C4-2B (cell line): ENCODE data around the gene OTUD7B.

Experiments used
- H3K27ac ChIP-seq: fragments of 450-650 bp; 2 replicates; pipeline ENCODE4 v1.5.1; 2017
- ZFX ChIP-seq: fragments of 450-650 bp; IDR thresholded peaks from 2 replicates; pipeline ENCODE4 v1.6.1; 2017
- TF ChIP-seq, protein P1 (sequence below): fragments of 450-650 bp; conservative IDR thresholded peaks from 2 replicates; pipeline ENCODE4 v1.5.1; 2017; ENCODE audit warnings: mild to moderate bottlenecking

Gene OTUD7B

DNA sequence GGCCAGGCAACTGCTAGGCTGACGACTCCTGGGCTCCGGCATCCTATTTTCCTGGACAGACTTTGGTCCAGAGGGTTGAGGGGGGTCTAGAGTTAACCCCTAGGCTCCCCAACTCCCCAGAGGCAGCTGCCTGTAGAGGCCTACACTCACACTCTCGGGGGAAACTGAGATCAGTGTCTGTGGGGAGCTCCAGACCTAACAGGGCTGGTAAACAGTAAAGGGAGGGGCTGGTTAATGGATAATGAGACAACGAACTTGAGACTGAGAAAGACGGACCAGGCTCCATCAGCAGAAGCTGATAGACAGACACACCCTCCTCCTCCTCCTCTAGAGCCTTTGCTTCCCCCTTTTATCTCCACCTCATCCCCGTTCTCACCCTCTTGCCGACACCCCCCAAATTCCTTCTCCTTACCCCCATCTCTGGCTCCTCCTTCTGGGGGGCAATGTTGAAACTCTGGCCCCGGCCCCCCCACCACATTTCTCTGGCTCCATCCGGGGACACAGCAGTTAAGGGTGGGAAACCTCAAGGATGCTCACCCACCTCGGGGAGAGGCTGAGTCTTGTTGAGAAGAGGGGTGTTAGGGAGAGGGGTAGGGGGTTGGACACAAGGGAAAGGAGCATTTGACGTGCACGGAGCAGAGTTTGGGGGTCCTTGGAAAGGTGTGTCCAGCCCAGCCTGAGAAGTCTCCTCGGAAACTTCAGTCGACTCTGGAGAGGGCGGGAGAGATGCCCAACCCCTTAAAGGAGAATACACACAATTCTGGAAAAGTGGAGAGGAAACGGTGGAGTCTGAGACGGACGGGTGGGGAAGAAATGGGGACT, 74.1 kb downstream of the OTUD7B start, which contains the start of gene MTMR11:
Gene MTMR11, minus strand, starts transcription at position 710 of the 822 bp plus-strand sequence. Its CDS starts 232 bp downstream, at position 478.
- no peak for TF ChIP-seq ZFX
- TF ChIP-seq, protein P1, sequence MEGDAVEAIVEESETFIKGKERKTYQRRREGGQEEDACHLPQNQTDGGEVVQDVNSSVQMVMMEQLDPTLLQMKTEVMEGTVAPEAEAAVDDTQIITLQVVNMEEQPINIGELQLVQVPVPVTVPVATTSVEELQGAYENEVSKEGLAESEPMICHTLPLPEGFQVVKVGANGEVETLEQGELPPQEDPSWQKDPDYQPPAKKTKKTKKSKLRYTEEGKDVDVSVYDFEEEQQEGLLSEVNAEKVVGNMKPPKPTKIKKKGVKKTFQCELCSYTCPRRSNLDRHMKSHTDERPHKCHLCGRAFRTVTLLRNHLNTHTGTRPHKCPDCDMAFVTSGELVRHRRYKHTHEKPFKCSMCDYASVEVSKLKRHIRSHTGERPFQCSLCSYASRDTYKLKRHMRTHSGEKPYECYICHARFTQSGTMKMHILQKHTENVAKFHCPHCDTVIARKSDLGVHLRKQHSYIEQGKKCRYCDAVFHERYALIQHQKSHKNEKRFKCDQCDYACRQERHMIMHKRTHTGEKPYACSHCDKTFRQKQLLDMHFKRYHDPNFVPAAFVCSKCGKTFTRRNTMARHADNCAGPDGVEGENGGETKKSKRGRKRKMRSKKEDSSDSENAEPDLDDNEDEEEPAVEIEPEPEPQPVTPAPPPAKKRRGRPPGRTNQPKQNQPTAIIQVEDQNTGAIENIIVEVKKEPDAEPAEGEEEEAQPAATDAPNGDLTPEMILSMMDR: no peak
- H3K27ac ChIP-seq: no peak within 1 kb of the TSS

DNA sequence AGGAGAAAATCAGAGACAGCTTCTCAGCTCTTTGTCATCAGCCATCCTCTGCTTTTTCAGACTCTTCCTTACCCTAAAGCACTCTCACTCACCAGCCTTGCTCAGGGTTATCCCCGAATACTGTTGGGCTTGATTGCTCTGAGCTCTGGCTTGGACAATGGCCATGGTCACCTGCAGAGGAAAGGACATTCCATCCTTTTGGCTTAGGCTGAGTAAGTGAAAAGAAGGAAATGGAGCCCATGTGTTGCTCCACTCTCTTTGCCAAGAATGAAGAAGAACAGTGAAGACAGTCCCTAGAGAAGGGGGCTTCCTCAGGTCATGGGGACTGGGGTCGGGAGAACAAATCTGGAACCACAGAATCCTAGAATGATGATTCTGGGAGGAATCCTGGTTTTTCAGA, 76.2 kb downstream of the OTUD7B start:
- no peak overlapping the region for H3K27ac ChIP-seq
- TF ChIP-seq ZFX: no peak
- TF ChIP-seq, protein P1: no peak

DNA sequence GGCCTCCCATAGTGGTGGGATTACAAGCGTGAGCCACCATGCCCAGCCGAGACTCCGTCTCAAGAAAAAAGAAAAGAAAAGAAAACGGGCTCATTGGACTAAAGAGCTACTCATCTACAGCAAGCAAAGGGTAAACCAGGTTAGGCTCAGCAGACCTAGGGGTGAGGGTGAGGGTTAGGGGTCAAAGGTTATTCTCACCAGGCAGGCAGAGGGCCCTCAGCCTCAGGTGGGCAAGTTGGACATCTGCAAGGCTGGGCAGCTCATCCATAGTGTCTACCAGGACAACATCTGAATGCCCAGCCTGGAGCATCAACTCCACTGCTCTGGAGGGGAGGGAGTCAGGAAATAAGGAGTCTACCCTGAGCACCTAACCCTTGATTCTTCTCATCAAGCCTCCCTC, 77.3 kb downstream of the OTUD7B start:
- H3K27ac ChIP-seq: no peak overlapping the region
- TF ChIP-seq ZFX: no peak
- TF ChIP-seq, protein P1: no peak

DNA sequence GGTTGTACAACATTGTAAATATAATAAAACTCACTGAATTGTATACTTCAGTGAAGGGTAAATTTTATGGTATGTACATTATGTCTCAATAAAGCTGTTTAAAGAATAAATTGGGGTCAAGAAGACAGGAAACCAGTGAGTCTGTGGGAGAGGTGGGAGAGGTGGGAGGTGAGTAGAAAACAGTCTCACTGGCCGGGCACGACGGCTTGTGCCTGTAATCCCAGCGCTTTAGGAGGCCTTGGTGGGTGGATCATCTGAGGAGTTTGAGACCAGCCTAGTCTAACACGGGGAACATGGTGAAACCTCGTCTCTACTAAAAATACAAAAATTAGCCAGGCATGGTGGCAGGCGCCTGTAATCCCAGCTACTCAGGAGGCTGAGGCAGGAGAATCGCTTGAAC, 78.1 kb downstream of the OTUD7B start:
- TF ChIP-seq ZFX: no peak
- TF ChIP-seq, protein P1: no peak
- no peak overlapping the region for H3K27ac ChIP-seq

DNA sequence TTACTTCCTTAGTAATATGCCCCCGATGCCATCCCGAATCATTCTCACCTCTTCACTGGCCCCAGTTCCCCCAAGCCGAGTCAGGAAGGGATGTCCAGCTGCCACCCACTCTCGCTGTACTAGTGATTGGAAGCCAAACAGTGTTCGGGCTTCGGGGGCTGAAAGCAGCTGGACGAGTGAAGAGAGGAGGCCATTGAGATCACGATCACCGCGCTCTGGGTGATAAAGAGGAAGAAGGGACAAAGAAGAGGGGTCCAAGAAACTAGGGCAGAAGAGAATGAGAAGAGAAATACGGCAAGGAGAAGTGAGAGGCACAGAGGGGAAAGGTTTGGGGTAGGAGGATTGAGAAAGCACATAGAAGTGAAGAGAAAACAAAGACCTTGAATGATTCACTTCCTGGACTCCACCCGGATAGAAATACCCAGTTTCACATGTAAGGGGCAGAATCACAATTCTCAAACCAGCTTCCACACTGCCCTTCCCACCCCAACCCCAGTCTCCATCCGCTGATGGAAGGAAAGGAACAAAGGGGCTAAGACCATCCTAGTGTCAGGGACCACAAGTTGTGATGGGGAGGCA, 79.2 kb downstream of the OTUD7B start:
- no peak for TF ChIP-seq ZFX
- TF ChIP-seq, protein P1: no peak
- no peak overlapping the region for H3K27ac ChIP-seq

DNA sequence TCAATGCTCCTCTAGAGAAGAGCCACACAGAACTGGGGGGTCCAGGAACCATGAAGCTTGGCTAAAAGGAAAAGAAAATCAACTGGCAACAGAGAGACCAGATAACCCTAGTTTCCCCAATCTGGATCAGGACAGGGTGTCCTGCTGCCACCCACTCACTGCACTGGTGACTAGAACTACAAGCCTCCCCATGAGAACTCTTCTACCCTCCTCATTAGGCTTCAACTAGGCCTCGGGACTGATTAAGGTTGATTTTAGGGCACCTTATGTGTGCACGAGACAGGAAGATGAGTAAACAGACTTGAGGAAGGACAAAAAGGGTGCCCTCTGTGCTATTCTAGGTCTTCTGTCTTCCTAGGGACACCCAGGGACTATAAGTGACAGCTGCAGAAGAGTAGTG, 80.7 kb downstream of the OTUD7B start:
- H3K27ac ChIP-seq: no peak overlapping the region
- TF ChIP-seq, protein P1: no peak
- no peak for TF ChIP-seq ZFX

DNA sequence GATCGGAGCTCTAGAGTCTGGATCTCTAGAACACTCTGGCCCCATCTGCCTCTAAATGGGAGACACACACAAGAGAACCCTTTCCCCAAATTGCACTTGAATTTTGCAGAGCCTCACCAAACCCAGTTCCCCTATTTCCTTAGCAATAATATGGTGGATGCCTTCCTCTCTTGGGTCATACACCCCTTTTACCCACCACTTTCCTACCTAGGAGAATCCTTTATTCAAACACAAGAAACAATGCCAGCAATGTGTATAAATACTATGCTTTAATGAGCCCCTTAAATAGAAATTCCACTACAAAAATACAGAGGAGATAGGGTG, 82.2 kb downstream of the OTUD7B start:
- H3K27ac ChIP-seq: peak overlapping the region; percentile 96
- no peak for TF ChIP-seq ZFX
- TF ChIP-seq, protein P1: no peak
